LNCAP (cell line): Measurements from ENCODE around the gene SNX14.

Experiments
- TF ChIP-seq, protein P1 (sequence below): fragments of 450-650 bp; IDR thresholded peaks from 2 replicates; pipeline ENCODE4 v1.5.1; 2017; ENCODE audit warnings: mild to moderate bottlenecking

Gene SNX14

DNA sequence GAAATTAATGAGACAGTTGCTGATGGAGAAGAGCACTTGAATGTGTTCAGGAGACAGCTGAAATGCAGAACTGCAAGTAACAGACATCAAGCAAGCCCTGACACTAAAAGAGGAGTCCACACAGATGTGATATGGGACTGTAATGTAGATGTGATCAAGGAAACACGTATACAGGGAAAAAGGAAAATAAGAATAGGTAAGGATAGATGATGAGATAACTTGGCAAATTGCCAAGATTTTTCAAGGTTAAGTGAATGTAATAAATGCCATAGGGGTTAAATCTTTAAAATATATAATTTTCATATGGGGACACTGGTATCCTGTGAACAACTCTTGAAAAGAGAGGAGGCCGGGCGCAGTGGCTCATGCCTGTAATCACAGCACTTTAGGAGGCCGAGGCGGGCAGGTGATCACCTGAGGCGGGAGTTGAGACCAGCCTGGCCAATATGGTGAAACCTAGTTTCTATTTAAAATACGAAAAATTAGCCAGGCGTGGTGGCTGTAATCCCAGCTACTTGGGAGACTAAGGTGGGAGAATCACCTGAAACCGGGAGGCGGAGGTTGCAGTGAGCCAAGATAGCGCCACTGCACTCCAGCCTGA, 7.2 kb upstream of the SNX14 start:
- TF ChIP-seq, protein P1, sequence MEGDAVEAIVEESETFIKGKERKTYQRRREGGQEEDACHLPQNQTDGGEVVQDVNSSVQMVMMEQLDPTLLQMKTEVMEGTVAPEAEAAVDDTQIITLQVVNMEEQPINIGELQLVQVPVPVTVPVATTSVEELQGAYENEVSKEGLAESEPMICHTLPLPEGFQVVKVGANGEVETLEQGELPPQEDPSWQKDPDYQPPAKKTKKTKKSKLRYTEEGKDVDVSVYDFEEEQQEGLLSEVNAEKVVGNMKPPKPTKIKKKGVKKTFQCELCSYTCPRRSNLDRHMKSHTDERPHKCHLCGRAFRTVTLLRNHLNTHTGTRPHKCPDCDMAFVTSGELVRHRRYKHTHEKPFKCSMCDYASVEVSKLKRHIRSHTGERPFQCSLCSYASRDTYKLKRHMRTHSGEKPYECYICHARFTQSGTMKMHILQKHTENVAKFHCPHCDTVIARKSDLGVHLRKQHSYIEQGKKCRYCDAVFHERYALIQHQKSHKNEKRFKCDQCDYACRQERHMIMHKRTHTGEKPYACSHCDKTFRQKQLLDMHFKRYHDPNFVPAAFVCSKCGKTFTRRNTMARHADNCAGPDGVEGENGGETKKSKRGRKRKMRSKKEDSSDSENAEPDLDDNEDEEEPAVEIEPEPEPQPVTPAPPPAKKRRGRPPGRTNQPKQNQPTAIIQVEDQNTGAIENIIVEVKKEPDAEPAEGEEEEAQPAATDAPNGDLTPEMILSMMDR, result no peak

DNA sequence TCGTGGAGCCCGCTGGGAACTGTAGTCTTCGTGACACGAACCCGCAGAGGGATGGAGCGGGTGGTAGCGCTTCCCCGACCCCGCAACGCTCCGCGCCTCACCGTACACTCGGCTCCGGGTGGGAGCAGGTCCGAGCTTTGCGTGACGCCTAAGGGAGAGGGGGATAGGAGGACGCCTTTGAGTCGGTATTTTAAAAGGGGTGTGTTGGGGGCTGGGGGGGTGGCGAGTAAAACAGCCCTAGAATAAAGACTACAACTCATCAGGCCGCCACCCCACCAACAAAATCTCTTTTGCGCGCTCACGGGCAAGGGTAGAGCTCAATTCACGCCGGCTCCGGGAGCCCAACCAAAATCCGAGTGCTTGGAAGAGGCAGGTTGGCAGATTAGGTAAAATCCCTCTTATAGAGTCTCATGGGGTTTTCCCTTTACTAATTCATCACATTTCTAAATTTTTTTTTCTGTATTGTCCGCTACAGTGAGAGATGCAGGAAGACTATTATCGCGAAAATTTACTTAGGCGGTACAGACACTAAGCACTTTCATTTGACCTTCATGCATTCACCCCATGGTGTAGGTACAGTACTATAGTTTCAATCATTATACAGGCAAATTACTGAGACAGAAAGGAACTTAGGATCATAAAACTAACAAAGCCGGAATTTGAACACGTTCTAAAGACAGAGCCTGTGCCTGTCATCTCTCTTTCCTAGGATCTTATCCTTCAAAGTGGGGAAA, 706 bp upstream of the SNX14 start:
- TF ChIP-seq, protein P1, result no peak

DNA sequence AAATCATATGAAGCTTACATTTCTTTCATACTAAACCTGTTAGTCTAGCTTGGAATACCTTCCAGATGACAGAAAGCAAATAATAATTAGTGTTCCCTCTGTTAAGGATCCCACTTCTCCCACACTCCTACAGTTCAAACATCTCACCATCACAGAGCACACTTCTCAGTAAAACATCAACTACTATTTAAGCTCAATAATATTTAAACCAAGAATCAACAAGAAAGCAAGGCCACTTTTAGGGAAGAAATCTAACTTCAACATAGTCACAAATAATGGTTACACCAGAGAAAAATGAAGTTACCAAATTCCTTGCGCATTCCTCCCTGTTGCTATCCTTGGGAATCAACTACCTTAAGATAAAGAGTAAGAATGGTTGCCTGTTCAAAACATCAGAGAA, 1.6 kb downstream of the SNX14 start:
- TF ChIP-seq, protein P1, result no peak

DNA sequence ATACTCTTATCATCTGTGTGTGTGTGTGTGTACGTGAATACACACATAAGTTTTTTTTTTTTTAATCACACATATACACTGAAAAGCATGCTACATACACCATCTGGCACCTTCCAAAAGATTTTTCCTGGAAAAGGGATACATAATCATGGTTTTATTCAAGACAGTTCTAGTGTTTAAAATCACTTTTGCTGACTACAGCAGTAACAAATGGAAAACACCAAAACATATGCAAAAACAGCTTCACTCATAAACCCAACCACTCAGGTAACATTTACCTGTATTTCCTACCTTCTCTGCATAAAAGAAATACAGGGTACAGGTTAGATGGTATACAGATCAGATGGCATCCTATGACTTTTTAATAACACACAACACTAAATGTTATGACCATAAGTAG, 2.5 kb downstream of the SNX14 start:
- TF ChIP-seq, protein P1, result no peak

DNA sequence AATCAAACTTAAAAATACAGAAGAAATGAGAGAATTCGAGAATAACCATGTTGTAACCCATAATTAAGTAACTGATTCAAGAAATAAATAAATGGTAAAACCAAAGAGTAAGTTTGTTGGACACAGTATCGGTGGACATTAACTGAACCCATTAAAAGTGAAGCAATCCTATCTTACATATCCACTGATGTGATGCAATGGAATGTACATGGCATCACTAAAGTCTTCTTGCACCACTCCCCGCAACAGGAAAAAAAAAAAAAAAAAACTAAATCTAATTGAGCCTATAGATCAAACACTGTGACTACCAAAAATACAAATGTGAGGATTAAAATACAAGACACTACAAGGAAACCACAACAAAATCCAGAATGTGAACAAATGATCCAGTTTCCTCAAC, 7.9 kb downstream of the SNX14 start:
- TF ChIP-seq, protein P1, result no peak

DNA sequence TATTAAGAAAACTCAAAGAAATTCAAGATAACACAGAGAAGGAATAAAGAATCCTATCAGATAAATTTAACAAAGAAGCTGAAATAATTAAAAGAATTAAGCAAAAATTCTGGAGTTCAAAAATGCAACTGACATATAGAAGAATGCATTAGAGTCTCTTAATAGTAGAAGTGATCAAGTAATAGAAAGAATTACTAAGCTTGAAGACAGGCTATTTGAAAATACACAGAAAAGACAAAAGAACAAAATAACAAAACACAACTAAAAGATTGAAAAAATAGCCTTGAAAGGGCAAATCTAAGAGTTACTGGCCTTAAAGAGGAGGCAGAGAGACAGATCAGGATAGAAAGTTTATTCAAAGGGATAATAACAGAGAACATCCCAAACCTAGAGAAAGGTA, 12.1 kb downstream of the SNX14 start:
- TF ChIP-seq, protein P1, result no peak

DNA sequence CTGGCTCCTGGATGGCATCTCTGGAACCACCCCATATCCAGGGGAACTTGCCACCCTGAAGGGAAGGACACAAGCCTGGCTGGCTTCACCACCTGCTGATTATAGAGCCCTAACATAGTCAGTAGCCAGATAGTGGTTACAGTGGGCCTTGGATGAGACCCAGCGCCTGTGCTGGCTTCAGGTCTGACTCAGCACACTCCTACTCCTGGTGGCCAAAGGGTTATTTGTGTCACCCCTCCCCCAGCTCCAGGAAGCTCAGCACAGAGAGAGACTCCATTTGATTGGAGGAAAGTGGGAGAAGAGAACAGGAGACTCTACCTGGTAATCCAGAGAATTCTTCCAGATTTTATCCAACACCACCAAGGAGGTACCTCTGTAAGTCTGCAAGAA, 12.8 kb downstream of the SNX14 start:
- TF ChIP-seq, protein P1, result no peak
